Measurements from ENCODE around the gene SHROOM2.

The SHROOM2 gene

GRCh38 chrX:9861711-9862110, 75.5 kb downstream of the SHROOM2 start:
- in situ Hi-C loops (cut with HindIII; ENCODE audit: low pct_ligation_motif_present, low sequenced_read_pairs), result no loop called here
- no peak for DNase-seq

DNA sequence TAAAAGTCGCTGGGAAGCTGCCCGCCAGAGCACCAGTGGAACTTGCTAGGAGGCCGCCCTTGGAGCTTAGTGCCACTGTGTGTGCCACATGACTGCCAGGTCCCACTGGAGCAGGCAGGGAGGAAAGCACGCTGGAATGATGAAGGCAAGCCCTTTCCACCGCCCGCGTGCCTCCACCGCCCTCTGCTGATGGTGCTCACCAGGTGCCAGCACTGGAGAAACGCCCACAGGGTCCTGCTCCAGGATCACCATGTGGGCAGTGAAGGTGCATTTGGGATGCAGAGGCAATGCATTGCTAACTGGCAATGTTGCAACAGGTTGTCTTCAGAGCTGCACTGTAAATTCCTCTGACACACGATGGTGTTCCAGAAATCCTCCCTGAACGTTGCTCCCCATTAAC, 76.3 kb downstream of the SHROOM2 start:
- Histone ChIP-seq H3K4me3 (ENCODE audit: low read depth, low read length) (no peak overlapping the region), H3K27me3 (replicated peaks) (no peaks in the 10 kb centered on the region), H3K27ac (no peak overlapping the region), H3K36me3 (replicated peaks) (no peaks in the 10 kb centered on the region)
- no peak for DNase-seq
- in situ Hi-C loops (cut with HindIII; ENCODE audit: low pct_ligation_motif_present, low sequenced_read_pairs), result no loop called here
- TF ChIP-seq, protein P1, sequence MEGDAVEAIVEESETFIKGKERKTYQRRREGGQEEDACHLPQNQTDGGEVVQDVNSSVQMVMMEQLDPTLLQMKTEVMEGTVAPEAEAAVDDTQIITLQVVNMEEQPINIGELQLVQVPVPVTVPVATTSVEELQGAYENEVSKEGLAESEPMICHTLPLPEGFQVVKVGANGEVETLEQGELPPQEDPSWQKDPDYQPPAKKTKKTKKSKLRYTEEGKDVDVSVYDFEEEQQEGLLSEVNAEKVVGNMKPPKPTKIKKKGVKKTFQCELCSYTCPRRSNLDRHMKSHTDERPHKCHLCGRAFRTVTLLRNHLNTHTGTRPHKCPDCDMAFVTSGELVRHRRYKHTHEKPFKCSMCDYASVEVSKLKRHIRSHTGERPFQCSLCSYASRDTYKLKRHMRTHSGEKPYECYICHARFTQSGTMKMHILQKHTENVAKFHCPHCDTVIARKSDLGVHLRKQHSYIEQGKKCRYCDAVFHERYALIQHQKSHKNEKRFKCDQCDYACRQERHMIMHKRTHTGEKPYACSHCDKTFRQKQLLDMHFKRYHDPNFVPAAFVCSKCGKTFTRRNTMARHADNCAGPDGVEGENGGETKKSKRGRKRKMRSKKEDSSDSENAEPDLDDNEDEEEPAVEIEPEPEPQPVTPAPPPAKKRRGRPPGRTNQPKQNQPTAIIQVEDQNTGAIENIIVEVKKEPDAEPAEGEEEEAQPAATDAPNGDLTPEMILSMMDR (IDR thresholded peaks at IDR 0.05; ENCODE audit: low read depth, low read length, missing control alignments), result no peak

More at GRCh38 chrX:9861711-9862110, 75.5 kb downstream of the SHROOM2 start:
- Histone ChIP-seq H3K27ac (no peak overlapping the region), H3K36me3 (replicated peaks) (no peaks in the 10 kb centered on the region), H3K4me3 (ENCODE audit: low read depth, low read length) (no peak overlapping the region), H3K27me3 (replicated peaks) (no peaks in the 10 kb centered on the region)
- TF ChIP-seq, protein P1 (IDR thresholded peaks at IDR 0.05; ENCODE audit: low read depth, low read length, missing control alignments), result no peak

DNA sequence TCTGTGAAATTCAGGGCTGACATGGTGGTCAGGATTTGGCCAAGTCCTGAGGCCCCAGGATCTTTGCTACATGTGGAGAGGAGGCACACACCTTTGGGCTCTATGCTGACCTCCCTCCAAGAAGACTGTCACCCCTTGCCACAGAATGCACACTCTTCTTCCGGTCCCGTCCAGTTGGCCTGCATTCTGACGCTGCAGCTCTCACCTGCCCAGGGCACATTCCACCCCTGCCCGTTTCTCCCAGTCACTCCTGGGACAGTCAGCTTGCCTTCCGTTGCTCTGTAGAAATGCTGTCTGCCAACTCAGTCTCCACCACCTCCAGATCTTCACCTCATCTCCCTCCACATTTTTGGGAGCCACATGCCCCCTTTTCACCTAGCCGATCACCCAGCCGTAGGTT, 76.7 kb downstream of the SHROOM2 start:
- Histone ChIP-seq H3K36me3 (replicated peaks) (no peaks in the 10 kb centered on the region), H3K27me3 (replicated peaks) (no peaks in the 10 kb centered on the region), H3K27ac (no peak overlapping the region), H3K4me3 (ENCODE audit: low read depth, low read length) (no peak overlapping the region)
- DNase-seq, result no peak
- in situ Hi-C loops (cut with HindIII; ENCODE audit: low pct_ligation_motif_present, low sequenced_read_pairs), result no loop called here
- TF ChIP-seq, protein P1 (IDR thresholded peaks at IDR 0.05; ENCODE audit: low read depth, low read length, missing control alignments), result no peak

DNA sequence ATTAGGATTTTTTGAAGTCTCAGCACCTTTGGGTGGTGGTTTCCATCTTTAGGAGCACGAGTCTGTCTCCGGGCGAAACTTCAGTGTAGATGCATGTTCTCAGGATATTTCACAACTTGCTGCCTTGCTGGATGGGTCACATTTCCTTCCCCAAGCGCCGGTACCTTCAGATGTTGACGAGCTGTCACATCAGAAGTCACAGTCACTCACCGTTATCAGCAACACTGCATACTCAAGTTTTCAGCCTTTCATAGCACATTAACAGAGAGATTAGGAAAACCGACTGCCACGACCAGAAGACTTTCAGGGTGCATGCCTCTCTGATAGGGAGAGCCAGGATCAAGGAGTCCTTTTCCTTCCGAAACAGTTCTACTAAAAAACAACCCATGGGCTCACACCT, 77.8 kb downstream of the SHROOM2 start:
- H3K27ac ChIP-seq, result no peak overlapping the region
- H3K36me3 ChIP-seq (replicated peaks), result no peaks in the 10 kb centered on the region

DNA sequence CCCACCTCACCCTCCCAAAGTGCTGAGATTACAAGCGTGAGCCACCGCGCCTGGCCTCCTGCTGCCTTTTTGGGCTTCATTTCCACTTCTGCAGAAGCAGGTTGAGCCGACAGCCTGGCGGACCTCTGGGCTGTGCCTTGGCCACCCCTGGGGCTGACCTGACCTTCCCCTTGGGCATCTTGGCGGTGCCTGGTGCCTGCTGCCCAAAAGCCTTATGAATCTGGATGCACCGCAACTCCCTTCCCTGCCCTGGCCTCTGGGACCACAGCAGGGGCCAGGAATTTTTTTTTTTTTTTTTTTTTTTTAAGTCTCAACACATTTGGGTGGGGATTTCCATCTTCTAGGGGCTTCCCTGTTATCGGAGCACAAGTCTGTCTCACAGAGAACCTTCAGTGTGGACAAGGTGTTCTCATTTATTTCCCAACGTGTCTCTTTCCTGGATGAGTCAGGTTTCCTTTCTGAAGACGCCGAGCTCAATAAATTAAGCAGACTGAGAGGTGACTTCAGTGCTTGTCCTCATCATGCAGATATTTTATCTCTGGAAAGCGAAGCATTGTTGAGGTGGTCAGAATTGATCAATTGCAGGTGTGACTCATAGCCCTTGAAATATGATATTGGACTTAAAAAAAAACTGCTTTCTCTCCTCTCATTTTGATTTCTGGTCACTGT, 79.7 kb downstream of the SHROOM2 start:
- in situ Hi-C loops (cut with HindIII; ENCODE audit: low pct_ligation_motif_present, low sequenced_read_pairs), result no loop called here
- Histone ChIP-seq H3K27ac (no peak overlapping the region), H3K36me3 (replicated peaks) (no peaks in the 10 kb centered on the region), H3K27me3 (replicated peaks) (no peaks in the 10 kb centered on the region), H3K4me3 (ENCODE audit: low read depth, low read length) (no peak overlapping the region)
- peak; percentile 24 for DNase-seq
- TF ChIP-seq, protein P1 (IDR thresholded peaks at IDR 0.05; ENCODE audit: low read depth, low read length, missing control alignments), result no peak

More for the DNA sequence above, 77.8 kb downstream of the SHROOM2 start:
- Histone ChIP-seq H3K4me3 (ENCODE audit: low read depth, low read length) (no peak overlapping the region), H3K27me3 (replicated peaks) (no peaks in the 10 kb centered on the region)
- TF ChIP-seq, protein P1 (IDR thresholded peaks at IDR 0.05; ENCODE audit: low read depth, low read length, missing control alignments), result no peak
- no peak for DNase-seq
- in situ Hi-C loops (cut with HindIII; ENCODE audit: low pct_ligation_motif_present, low sequenced_read_pairs), result no loop called here

- in situ Hi-C loops (cut with HindIII; ENCODE audit: low pct_ligation_motif_present, low sequenced_read_pairs), result no loop called here
- TF ChIP-seq, protein P1 (IDR thresholded peaks at IDR 0.05; ENCODE audit: low read depth, low read length, missing control alignments), result no peak
- Histone ChIP-seq H3K36me3 (replicated peaks) (no peaks in the 10 kb centered on the region), H3K4me3 (ENCODE audit: low read depth, low read length) (no peak overlapping the region), H3K27ac (no peak overlapping the region), H3K27me3 (replicated peaks) (no peaks in the 10 kb centered on the region)
- no peak for DNase-seq
Measured at GRCh38 chrX:9866633-9867032, 80.4 kb downstream of the SHROOM2 start.
